GM23338 (cell line): ENCODE measurements around the gene UFSP1.

ENCODE experiments used
- CREB1 ChIP-seq: fragments of 250-450 bp; sonication (Bioruptor Pico); IDR thresholded peaks from 2 replicates; pipeline ENCODE4 v1.5.0; 2020; ENCODE audit warnings: low read depth, mild to moderate bottlenecking, moderate library complexity
- EZH2 ChIP-seq: fragments of 200-600 bp; sonication (generic); IDR thresholded peaks from one replicate; pipeline ENCODE4 v1.8.0; 2017; ENCODE audit warnings: antibody characterized with exemption, mild to moderate bottlenecking, low read depth; ENCODE audit not compliant: unreplicated experiment
- EZH2phosphoT487 ChIP-seq: fragments of 200-600 bp; sonication (generic); IDR thresholded peaks from one replicate; pipeline ENCODE4 v1.8.1; 2018; ENCODE audit warnings: antibody characterized with exemption; ENCODE audit not compliant: unreplicated experiment
- JUNB ChIP-seq: IDR thresholded peaks from one replicate; pipeline ENCODE4 v1.6.1; 2016; ENCODE audit warnings: antibody characterized with exemption; ENCODE audit not compliant: unreplicated experiment
- POLR2AphosphoS5 ChIP-seq: IDR thresholded peaks from 2 replicates; pipeline ENCODE4 v1.6.1; 2016; ENCODE audit warnings: antibody characterized with exemption, low read depth
- REST ChIP-seq: IDR thresholded peaks from one replicate; pipeline ENCODE4 v1.6.1; 2018; ENCODE audit warnings: antibody characterized with exemption; ENCODE audit not compliant: unreplicated experiment
- TF ChIP-seq, protein P1 (sequence below), 2 experiments: fragments of 200-600 bp in 1 of 2; sonication (generic) in 1 of 2; conservative IDR thresholded peaks; 2 replicates each; pipeline versions ENCODE4 v1.5.1 to v1.6.1; 2016 to 2017; ENCODE audit warnings: antibody characterized with exemption in 2 of 2, low read depth in 2 of 2, mild to moderate bottlenecking in 2 of 2, moderate library complexity in 1 of 2

DNA sequence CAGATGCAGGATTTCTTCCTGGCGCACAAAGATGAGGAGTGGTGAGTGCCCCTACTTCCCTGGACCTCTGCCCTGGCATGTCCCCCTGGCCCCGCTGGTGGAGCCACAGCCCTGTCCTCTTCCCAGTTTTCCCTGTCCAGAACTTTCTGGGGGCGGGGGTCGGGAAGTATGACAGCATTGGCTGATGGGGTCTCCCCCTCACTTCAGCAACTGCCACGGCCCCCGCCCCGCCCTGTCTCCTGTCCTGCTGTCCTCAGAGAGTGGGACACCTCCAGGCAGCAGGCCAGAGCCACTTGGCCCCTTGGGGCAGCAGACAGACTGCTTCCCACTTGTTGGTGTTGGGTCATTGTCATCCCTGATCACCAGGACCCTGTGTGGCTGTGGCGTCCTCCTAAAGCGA lies 7.3 kb downstream of the UFSP1 start:
- TF ChIP-seq, protein P1, sequence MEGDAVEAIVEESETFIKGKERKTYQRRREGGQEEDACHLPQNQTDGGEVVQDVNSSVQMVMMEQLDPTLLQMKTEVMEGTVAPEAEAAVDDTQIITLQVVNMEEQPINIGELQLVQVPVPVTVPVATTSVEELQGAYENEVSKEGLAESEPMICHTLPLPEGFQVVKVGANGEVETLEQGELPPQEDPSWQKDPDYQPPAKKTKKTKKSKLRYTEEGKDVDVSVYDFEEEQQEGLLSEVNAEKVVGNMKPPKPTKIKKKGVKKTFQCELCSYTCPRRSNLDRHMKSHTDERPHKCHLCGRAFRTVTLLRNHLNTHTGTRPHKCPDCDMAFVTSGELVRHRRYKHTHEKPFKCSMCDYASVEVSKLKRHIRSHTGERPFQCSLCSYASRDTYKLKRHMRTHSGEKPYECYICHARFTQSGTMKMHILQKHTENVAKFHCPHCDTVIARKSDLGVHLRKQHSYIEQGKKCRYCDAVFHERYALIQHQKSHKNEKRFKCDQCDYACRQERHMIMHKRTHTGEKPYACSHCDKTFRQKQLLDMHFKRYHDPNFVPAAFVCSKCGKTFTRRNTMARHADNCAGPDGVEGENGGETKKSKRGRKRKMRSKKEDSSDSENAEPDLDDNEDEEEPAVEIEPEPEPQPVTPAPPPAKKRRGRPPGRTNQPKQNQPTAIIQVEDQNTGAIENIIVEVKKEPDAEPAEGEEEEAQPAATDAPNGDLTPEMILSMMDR (conservative IDR thresholded peaks at IDR 0.05; ENCODE audit: low read depth in 2 of 2), result no peak
- TF ChIP-seq REST (no peak), EZH2 (no peak), JUNB (no peak), POLR2AphosphoS5 (no peak), EZH2phosphoT487 (no peak), CREB1 (CRISPR knock-in tag) (no peak)
